ENCODE data around the gene NANOGP8. TPM values are rescaled to one million over a fixed set of nuclear protein-coding genes. Genes with fewer than 3 reads are reported as not detected.

Gene NANOGP8
- total RNA-seq, 2 donors from 2014 or later: not detected

- DNase-seq (no peak), ATAC-seq (no peak)
- intact Hi-C loops (cut with DNase I): no loop called here
These were observed 20.4 kb downstream of the NANOGP8 start for GRCh38 chr15:35064576-35065190.

GRCh38 chr15:35062738-35063099, 22.4 kb downstream of the NANOGP8 start:
- ATAC-seq: no peak

GRCh38 chr15:35061825-35062737, 23.0 kb downstream of the NANOGP8 start:
- intact Hi-C loops (cut with DNase I): no loop called here
- no peak for ATAC-seq
- no peak for DNase-seq

More at GRCh38 chr15:35062738-35063099, 22.4 kb downstream of the NANOGP8 start:
- intact Hi-C loops (cut with DNase I): no loop called here
- DNase-seq: no peak

- ATAC-seq (no peak), DNase-seq (no peak)
- intact Hi-C loops (cut with DNase I): no loop called here
These were observed 23.8 kb downstream of the NANOGP8 start for GRCh38 chr15:35061161-35061824.

GRCh38 chr15:35060591-35060990, 24.5 kb downstream of the NANOGP8 start:
- no peak for DNase-seq
- intact Hi-C loops (cut with DNase I): no loop called here

GRCh38 chr15:35058534-35059054, 26.5 kb downstream of the NANOGP8 start:
- DNase-seq (no peak), ATAC-seq (no peak)
- intact Hi-C loops (cut with DNase I): no loop called here

More at GRCh38 chr15:35060591-35060990, 24.5 kb downstream of the NANOGP8 start:
- ATAC-seq: no peak

GRCh38 chr15:35055416-35056105, 29.5 kb downstream of the NANOGP8 start:
- intact Hi-C loops (cut with DNase I): no loop called here
- DNase-seq: no peak
- ATAC-seq: no peak

- DNase-seq (no peak), ATAC-seq (no peak)
- intact Hi-C loops (cut with DNase I): no loop called here
These were observed 30.7 kb downstream of the NANOGP8 start for GRCh38 chr15:35054380-35054779.

- ATAC-seq: no peak
- intact Hi-C loops (cut with DNase I): no loop called here
These were observed 37.1 kb downstream of the NANOGP8 start for GRCh38 chr15:35047996-35048395.

GRCh38 chr15:35047528-35047927, 37.6 kb downstream of the NANOGP8 start:
- ATAC-seq (no peak), DNase-seq (no peak)
- intact Hi-C loops (cut with DNase I): no loop called here

More at GRCh38 chr15:35047996-35048395, 37.1 kb downstream of the NANOGP8 start:
- no peak for DNase-seq

GRCh38 chr15:35043373-35044095, 41.6 kb downstream of the NANOGP8 start:
- DNase-seq (no peak), ATAC-seq (no peak)
- intact Hi-C loops (cut with DNase I): no loop called here

GRCh38 chr15:35040339-35041255, 44.5 kb downstream of the NANOGP8 start:
- intact Hi-C loops (cut with DNase I): no loop called here
- ATAC-seq (no peak), DNase-seq (no peak)

GRCh38 chr15:35038626-35039451, 46.3 kb downstream of the NANOGP8 start:
- no peak for DNase-seq
- intact Hi-C loops (cut with DNase I): no loop called here
- no peak for ATAC-seq

Data from left cardiac atrium (tissue), 4 donors.